Urothelium cell line (cell line): Measurements from ENCODE around the gene SASS6.

Source experiments
- DNase-seq: peaks from one replicate; pipeline ENCODE4 v3.0.0; 2011; ENCODE audit warnings: low spot score, mixed read lengths
- FAIRE-seq: peaks from 2 replicates; lab custom pipeline; 2011; peaks lifted over from hg19 to GRCh38; lab: Jason Lieb, UNC

The SASS6 gene

GRCh38 chr1:100115524-100115923 lies 17.2 kb downstream of the SASS6 start:
- FAIRE-seq (no peak), DNase-seq (no peak)

- no peak for DNase-seq
- no peak for FAIRE-seq
Observed at GRCh38 chr1:100109554-100110066, 23.1 kb downstream of the SASS6 start.

DNA sequence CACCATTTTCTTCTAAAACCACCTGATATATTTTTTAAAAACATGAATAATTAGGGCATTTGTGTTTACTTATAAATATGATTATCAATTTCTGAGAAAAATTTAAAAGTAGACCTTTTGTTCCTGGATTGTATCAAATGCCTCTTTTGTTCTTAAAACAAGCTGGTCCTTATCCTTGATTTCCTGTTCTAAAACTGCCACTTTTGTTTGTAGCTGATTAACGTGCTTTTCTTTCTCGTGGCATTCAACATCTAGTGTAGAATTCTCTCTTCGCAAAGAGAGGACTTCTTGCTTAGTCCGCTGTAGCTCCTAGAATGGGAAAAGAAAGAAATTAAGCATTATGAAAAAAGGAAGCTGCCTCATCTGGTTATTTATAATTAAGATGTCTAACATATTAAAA lies 25.0 kb downstream of the SASS6 start:
- DNase-seq (no peak), FAIRE-seq (no peak)

DNA sequence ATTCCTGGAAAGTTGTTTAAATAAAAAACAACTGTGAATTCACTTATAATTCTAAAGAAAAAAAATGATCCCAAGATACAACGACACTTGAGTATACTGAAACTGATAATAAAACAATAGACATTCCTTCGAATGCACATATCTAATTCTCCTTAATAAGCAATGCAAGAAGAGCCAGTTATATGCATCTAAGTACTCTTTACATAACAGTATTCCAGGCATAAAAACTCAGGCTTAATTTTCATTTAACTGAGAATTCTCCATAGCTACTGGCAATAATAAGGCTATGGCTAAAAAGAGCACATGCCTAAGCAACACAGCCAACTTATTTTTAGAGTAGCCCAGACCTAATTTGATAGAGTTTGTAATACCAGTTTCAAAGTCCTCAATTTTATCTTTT lies 31.2 kb downstream of the SASS6 start:
- no peak for FAIRE-seq
- DNase-seq, result no peak

DNA sequence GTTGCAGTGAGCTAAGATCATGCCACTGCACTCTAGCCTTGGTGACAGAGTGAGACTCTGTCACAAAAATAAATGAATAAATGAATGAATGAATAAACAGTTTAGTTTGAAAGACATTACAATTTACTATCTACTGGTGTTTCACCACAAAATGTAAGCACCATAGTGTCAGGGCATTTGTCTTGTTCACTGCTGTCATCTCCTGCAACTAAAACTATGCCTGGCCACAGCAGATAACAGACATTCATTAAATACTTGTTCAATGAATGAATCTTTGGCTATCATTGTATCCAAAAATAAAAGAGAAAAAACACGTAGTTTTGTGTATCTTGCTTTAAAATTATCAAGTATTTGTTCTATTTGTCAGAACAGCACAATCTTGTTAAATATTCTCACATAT lies 32.5 kb downstream of the SASS6 start:
- no peak for FAIRE-seq
- no peak for DNase-seq

DNA sequence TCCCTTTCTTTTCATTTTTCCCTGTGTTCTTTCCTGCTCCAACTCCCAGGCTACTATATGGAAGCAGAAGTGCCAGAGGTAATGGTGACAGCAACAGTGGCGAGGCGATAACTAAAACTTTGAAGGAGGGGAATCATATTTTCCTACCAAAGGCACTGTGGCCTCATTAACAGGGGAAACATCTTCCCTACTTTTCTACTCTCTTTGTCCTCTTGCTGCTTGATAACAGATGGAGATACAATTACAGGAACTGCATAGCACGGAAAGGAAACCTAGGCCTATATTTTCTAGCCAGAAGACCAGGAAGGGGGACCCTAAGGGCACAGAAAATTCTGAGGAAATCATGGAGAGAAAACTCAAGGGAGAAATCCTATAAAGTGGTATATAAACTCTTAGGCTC lies 42.3 kb downstream of the SASS6 start:
- DNase-seq (no peak), FAIRE-seq (no peak)

DNA sequence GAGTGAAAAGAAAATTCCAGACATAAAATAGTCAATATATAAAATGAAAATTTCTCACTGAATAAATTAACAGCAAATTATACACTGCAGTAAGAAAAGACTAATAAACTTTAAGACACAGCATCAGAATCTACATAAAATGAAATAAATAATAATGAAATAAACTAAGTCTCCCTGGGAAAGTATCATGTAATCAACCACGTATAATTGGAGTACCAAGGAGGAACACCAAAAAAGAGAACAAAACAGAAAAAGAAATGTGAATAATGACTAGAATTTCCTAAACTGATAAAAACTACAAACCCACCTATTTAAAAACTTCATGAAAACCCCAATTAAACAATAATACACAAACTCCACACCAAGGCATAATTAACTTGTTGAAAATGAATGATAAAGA lies 43.6 kb downstream of the SASS6 start:
- DNase-seq (no peak), FAIRE-seq (no peak)

GRCh38 chr1:100087396-100087795 lies 45.3 kb downstream of the SASS6 start:
- DNase-seq (no peak), FAIRE-seq (no peak)

DNA sequence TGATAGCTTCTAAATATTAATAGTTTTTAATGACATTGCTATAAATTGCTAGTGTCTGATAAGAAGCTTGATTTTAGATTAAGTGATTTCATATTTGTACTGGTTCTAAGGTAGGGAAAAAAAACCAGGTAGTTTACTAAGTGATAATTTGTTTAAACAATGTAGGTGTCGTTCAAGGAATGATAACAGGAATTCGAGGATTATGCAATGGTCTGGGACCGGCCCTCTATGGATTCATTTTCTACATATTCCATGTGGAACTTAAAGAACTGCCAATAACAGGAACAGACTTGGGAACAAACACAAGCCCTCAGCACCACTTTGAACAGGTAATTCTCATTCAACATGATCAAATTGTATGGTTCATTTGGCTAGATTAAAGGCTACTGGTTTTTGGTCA lies 52.4 kb downstream of the SASS6 start:
- DNase-seq (no peak), FAIRE-seq (no peak)

- FAIRE-seq (no peak), DNase-seq (no peak)
Observed at GRCh38 chr1:100077531-100077930, 55.2 kb downstream of the SASS6 start.

DNA sequence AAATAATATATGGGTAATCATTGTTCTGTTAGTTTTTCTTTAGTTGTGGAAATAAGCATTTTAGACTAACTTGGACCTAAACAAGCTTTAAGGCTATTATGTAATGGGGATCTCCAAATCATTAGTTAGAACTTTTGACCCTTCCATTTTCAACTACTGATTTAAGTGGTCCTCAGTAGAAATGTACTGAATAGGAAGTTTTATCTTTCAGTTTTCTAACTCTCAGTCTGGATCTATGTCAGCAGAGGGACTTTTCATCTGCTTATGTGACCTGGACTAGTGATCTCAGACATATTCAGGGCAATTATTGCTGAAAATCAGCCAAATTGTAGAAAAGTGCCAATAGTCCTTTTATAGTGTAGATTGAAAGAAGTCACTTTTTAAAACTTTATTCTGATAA lies 56.0 kb downstream of the SASS6 start:
- no peak for FAIRE-seq
- DNase-seq, result no peak

DNA sequence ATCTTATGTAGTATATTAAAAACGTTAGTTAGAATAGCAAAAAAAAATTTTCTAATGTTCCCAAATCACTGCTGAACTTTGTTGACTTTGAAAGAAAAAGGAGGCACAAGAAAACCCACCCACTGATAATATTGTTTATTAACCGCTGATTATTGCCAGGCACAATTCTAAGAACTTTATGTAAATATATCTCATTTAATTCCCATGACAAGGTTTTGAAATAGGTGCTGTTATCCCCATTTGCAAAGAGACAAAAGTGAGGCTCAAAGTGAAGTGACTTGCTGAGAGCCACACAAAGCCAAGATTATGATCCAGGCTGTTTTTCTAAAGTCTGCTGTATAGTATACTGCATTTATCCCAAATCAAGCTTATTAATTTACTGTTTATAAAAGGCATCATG lies 56.4 kb downstream of the SASS6 start:
- no peak for FAIRE-seq
- DNase-seq, result no peak

DNA sequence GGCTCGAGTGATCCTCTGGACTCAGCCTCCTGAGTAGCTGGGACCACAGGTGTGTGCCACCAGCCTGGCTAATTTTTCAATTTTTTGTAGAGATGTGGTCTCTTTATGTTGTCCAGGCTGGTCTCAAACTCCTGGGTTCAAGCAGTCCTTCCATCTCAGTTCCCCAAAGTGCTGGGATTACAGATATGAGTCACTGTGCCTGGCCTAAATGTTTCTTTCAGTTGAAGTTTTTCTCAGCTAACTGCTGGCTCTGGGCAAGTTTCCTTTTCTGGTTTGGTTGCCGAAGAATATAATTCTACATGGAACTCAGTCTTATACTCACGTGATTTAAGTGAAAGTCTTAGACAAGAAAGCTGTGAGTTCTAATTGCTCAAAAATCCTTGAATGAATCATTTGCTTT lies 57.0 kb downstream of the SASS6 start:
- FAIRE-seq (no peak), DNase-seq (no peak)

- FAIRE-seq, result no peak
- DNase-seq, result no peak
Observed at GRCh38 chr1:100074604-100075395, 57.9 kb downstream of the SASS6 start.

- FAIRE-seq (no peak), DNase-seq (no peak)
Observed at GRCh38 chr1:100073531-100073930, 59.2 kb downstream of the SASS6 start.

DNA sequence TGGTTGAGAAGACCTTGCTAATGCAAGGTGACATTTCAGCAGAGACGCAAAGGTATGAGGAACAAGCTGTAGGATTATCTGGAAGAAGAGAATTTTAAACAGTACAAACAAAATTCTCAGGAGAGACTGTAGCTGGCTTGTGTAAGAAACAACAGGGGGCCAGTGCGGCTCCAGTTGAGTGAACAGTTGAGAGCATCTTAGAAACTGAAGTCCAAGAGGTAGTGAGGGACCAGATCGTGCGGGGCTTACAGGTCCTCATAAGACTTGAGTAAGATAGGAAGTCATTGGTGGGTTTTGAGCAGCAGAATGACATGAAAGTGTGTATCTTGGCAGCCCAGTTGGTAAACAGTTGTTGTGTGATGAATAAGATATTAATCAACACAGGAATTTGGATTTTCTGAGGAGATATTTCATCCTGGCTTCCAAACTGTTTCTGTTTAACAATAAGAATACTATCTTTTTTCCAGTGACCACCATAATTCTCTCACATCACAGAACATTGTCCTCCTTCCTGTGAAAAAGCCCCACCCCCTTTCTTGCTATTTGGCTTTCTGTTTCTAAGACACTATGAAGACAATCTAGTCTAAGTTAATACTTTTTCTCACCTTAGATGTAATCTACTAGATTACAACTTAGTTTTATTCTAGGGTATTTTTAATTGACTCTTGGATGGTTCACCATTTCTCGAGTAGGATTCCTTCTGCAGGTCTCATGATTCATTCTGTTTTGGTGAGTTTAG lies 62.4 kb downstream of the SASS6 start:
- no peak for FAIRE-seq

DNA sequence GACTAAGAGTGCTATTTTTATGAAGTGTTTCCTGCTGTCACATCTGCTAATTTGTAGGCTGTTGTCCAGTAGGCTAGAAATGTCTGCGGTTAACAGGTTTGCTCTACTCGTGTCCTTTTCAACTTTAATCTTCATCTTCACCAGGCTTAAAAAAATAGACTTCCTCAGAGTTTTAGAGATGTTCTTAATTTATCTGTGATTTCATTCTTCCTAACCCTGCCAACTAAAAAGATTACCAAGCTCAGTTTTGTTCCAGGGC lies 66.8 kb downstream of the SASS6 start:
- DNase-seq, result no peak
- no peak for FAIRE-seq

More for the DNA sequence above, 62.4 kb downstream of the SASS6 start:
- DNase-seq, result no peak

- DNase-seq, result no peak
- FAIRE-seq, result no peak
Observed at GRCh38 chr1:100065183-100065968, 67.4 kb downstream of the SASS6 start.

DNA sequence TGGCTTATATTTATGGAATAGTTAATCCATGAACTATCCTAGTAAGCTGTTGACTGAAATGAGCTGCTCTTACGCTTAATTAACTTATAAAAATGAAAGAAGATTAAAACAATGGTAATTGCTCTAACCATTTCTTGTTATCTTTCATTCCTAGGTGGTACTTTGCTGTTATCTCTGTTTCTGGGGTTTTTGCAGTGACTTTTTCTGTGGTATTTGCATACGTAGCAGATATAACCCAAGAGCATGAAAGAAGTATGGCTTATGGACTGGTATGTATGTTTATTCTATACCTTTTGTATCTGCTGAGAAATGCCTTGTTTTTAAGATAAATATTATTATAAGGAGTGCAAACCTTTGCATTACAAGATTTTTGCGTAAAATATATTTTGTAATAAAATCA lies 71.0 kb downstream of the SASS6 start:
- DNase-seq, result no peak
- no peak for FAIRE-seq

DNA sequence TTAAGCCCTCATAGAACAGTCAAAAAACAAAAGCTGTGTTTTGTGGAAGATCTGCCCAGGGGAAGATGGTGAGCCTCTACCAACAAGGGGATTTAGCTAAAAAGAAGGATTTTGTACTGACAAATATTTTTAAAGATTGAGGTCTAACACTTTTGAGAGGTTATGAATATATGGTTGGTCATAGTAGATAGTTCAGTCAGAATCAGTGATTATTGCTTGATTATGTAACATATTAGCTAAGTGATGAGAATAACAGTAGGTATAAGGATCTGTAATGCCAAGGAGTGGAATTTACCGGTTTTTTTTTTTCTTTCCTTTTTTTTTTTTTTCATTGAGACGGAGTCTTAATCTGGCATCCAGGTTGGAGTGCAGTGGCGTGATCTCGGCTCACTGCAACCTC lies 79.0 kb downstream of the SASS6 start:
- FAIRE-seq, result no peak
- no peak for DNase-seq

DNA sequence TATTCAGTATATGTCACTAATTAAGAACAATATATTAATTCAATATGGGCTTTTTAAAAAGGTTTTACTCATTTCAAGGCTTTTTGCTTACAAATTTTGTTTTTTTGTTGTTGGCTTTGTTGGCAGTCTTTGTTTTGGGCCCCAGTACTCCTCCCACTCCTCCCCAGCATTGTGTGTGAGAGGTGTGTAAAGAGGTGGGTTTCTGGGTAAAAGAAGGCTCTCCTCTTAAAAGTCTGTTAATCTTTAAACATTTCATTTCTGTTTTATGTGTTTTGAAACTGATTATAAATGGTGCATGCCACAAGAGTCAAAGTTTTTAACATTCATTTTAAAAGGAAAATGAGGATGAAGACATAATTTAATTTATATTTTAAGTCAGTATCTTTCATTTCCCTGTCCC lies 79.6 kb downstream of the SASS6 start:
- FAIRE-seq (no peak), DNase-seq (no peak)

DNA sequence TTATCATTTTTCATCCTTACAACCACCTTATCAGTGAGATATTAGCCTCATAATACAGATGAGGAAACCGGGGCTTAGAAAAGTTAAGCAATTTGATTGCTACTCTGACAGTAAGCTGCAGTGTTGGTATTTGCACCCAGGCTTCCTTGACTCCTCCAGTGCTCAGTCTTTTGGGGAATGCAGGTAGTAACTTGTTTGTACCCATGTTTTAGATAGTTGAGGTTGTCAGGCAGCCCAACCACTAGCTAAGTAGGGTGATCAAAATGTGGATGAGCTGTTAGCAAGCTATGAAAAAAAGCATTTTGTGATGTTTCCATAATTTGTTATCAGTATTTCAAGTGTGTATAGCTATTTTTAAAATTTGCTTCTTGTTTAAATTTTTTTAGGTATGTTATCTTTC lies 80.8 kb downstream of the SASS6 start:
- no peak for DNase-seq
- no peak for FAIRE-seq
